AG20443 (cell line): ENCODE measurements around the gene C9orf152.
"Not testable (repeated sequence)": the region's sequence is repeated elsewhere in the genome, so short reads cannot be mapped to it uniquely, and the experiment has no call there.

Experiments
- DNase-seq: peaks from one replicate; pipeline ENCODE4 v3.0.0; 2012; ENCODE audit warnings: low spot score, mixed read lengths

The C9orf152 gene

GRCh38 chr9:110214586-110215355 lies 6.8 kb upstream of the C9orf152 start:
- no peak for DNase-seq

GRCh38 chr9:110214090-110214489 lies 6.1 kb upstream of the C9orf152 start:
- peak; percentile 41 for DNase-seq

- DNase-seq = no peak
Observed at GRCh38 chr9:110213413-110214044, 5.6 kb upstream of the C9orf152 start.

GRCh38 chr9:110207071-110207641 lies 803 bp downstream of the C9orf152 start:
- DNase-seq = no peak

GRCh38 chr9:110206389-110206788 lies 1.6 kb downstream of the C9orf152 start:
- DNase-seq = no peak

GRCh38 chr9:110205612-110206011 lies 2.3 kb downstream of the C9orf152 start:
- not testable (repeated sequence) for DNase-seq

GRCh38 chr9:110202232-110202631 lies 5.7 kb downstream of the C9orf152 start:
- DNase-seq = no peak

- DNase-seq = no peak
Observed at GRCh38 chr9:110199643-110200042, 8.3 kb downstream of the C9orf152 start.

- no peak for DNase-seq
Observed at GRCh38 chr9:110198357-110198756, 9.6 kb downstream of the C9orf152 start.

GRCh38 chr9:110197330-110198187 lies 10.4 kb downstream of the C9orf152 start:
- peak; percentile 41 for DNase-seq

- not testable (repeated sequence) for DNase-seq
Observed at GRCh38 chr9:110196084-110196499, 11.9 kb downstream of the C9orf152 start.

- peak; percentile 76 for DNase-seq
Observed at GRCh38 chr9:110192531-110193261, 15.3 kb downstream of the C9orf152 start.

- no peak for DNase-seq
Observed at GRCh38 chr9:110191615-110192014, 16.3 kb downstream of the C9orf152 start.

GRCh38 chr9:110189559-110190320 lies 18.2 kb downstream of the C9orf152 start:
- no peak for DNase-seq

- DNase-seq = no peak
Observed at GRCh38 chr9:110188991-110189390, 19.0 kb downstream of the C9orf152 start.

GRCh38 chr9:110188101-110188500 lies 19.9 kb downstream of the C9orf152 start:
- DNase-seq = no peak

- no peak for DNase-seq
Observed at GRCh38 chr9:110187126-110187525, 20.8 kb downstream of the C9orf152 start.

GRCh38 chr9:110186254-110186653 lies 21.7 kb downstream of the C9orf152 start:
- DNase-seq = no peak

GRCh38 chr9:110185806-110186205 lies 22.2 kb downstream of the C9orf152 start:
- DNase-seq = no peak

GRCh38 chr9:110183208-110184145 lies 24.5 kb downstream of the C9orf152 start:
- peak; percentile 51 for DNase-seq
